ENCODE results near the gene NOLC1. TPM values are rescaled to one million over a fixed set of nuclear protein-coding genes. Genes with fewer than 3 reads are reported as not detected.

NOLC1 gene
- total RNA-seq, 1 donor from 2014 or later = 95.1 TPM

GRCh38 chr10:102121739-102122372, 30.3 kb upstream of the NOLC1 start:
- peaks cover 2% of the 10 kb centered on the region for H3K36me3 Mint-ChIP-seq (ENCODE audit: low read depth)
- no peaks in the 10 kb centered on the region for H3K9me3 Mint-ChIP-seq
- ATAC-seq (ENCODE audit: low read depth) (no peak), DNase-seq (no peak)
- ChIA-PET CTCF (interaction anchor here (1.1 to 2.1 kb wide), 2 partner anchors 10 to 281 kb away, joined by 3 to 8 read pairs; partner anchors contain the start of gene PPRC1), POLR2A (interaction anchor here (0.6 to 2.1 kb wide), 7 partner anchors 8 to 738 kb away, joined by 3 to 18 read pairs (median 4); partner anchors contain the start of gene PPRC1)
- peak overlapping the region; percentile 92 for H3K27ac Mint-ChIP-seq
- no peak for TF ChIP-seq CTCF (IDR thresholded peaks at IDR 0.05)
- peaks cover 40% of the 10 kb centered on the region for H3K4me1 Mint-ChIP-seq
- intact Hi-C loops (cut with micrococcal nuclease) = loop anchor here (2.0 kb wide), 1 partner anchor 299 kb away; the partner anchor contains the start of gene FBXL15
- no peaks in the 10 kb centered on the region for H3K27me3 Mint-ChIP-seq
- peak overlapping the region; percentile 94 for H3K4me3 Mint-ChIP-seq

GRCh38 chr10:102122450-102122849, 29.7 kb upstream of the NOLC1 start:
- DNase-seq = no peak
- Mint-ChIP-seq H3K36me3 (ENCODE audit: low read depth) (peaks cover 2% of the 10 kb centered on the region), H3K27ac (no peak overlapping the region), H3K27me3 (no peaks in the 10 kb centered on the region), H3K4me1 (peaks cover 34% of the 10 kb centered on the region), H3K9me3 (no peaks in the 10 kb centered on the region), H3K4me3 (no peak overlapping the region)
- ATAC-seq (ENCODE audit: low read depth) = no peak
- no peak for TF ChIP-seq CTCF (IDR thresholded peaks at IDR 0.05)
- intact Hi-C loops (cut with micrococcal nuclease) = no loop called here
- ChIA-PET POLR2A (interaction anchor here (0.8 to 1.3 kb wide), 4 partner anchors 9 to 57 kb away, joined by 4 to 7 read pairs (median 4); partner anchors contain the start of genes NOLC1 and PPRC1), CTCF (interaction anchor here (1.1 to 2.1 kb wide), 2 partner anchors 10 to 282 kb away, joined by 3 to 8 read pairs; partner anchors contain the start of gene PPRC1)

- ChIA-PET CTCF (interaction anchor here (2.1 kb wide), 1 partner anchor 9 kb away, joined by 8 read pairs; the partner anchor contains the start of gene PPRC1), POLR2A (interaction anchor here (0.7 to 1.3 kb wide), 4 partner anchors 9 to 305 kb away, joined by 3 to 5 read pairs (median 4); partner anchors contain the start of genes NOLC1 and PPRC1)
- no peaks in the 10 kb centered on the region for H3K27me3 Mint-ChIP-seq
- ATAC-seq (ENCODE audit: low read depth) (no peak), DNase-seq (no peak)
- H3K9me3 Mint-ChIP-seq = no peaks in the 10 kb centered on the region
- no peak for TF ChIP-seq CTCF (IDR thresholded peaks at IDR 0.05)
- H3K4me1 Mint-ChIP-seq = peaks cover 26% of the 10 kb centered on the region
- H3K4me3 Mint-ChIP-seq = no peak overlapping the region
- no peak overlapping the region for H3K27ac Mint-ChIP-seq
- intact Hi-C loops (cut with micrococcal nuclease) = no loop called here
- peaks cover 2% of the 10 kb centered on the region for H3K36me3 Mint-ChIP-seq (ENCODE audit: low read depth)
Measured at GRCh38 chr10:102123223-102123622, 29.0 kb upstream of the NOLC1 start.

GRCh38 chr10:102131286-102132170, 20.7 kb upstream of the NOLC1 start:
- intact Hi-C loops (cut with micrococcal nuclease) = loop anchor here (1.0 to 2.0 kb wide), 13 partner anchors 11 to 778 kb away; partner anchors contain the start of genes ARMH3, LDB1, NFKB2 and NOLC1
- POLR2A ChIA-PET = interaction anchor here (1.2 to 2.3 kb wide), 3 partner anchors 9 to 17 kb away, joined by 3 to 18 read pairs (median 4); partner anchors contain the start of gene LDB1
- Mint-ChIP-seq H3K27me3 (no peaks in the 10 kb centered on the region), H3K36me3 (ENCODE audit: low read depth) (peaks cover 17% of the 10 kb centered on the region), H3K27ac (peak overlapping the region; percentile 98), H3K4me1 (peaks cover 33% of the 10 kb centered on the region), H3K9me3 (no peaks in the 10 kb centered on the region), H3K4me3 (no peak overlapping the region)
- ATAC-seq (ENCODE audit: low read depth) (no peak), DNase-seq (no peak)
- no peak for TF ChIP-seq CTCF (IDR thresholded peaks at IDR 0.05)
- CTCF ChIA-PET = interaction anchor here (0.9 to 2.0 kb wide), 7 partner anchors 9 to 221 kb away, joined by 3 to 13 read pairs (median 5); partner anchors contain the start of gene NOLC1

All from activated B cell treated with CpG ODN at 0.5 μM for 24 hours (primary cell).